ENCODE measurements around the gene TBX2.

Gene TBX2

DNA sequence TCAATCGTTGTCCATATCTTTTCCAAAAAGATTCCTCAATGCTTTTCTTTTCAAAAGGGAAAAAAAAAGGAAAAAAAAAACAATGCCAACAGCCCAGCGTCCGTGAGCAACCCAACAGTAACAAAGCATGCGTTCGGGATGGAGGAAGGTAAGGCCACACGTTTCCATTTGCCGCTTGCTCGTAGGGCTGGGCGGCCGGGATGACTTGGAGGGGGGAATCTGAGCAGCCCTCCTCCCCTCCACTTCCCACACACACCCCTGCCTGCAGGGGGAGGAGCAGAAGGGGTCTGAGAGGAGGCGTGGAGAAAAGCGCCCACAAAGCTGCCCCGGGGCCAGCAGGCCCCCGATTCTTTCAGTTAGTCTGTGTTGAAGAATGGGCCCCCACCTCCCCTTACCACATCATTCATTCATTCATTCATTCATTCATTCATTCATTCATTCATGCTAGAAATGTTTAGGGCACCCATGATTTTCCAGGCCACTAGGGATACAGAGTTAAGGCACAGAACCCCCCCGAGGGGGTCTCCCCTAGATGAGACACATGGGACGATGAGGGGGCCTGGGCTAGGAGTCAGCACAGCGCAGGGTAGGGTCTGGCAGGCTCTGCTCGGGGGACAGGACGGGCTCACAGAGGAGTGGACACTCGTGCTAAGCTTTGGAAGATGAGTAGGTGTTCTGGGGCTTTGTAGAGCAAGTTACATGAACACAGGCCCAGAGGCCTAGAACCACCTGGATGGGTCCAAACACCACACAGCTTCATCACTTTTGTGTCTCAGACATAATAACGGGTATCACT lies 10.9 kb upstream of the TBX2 start:
- Histone ChIP-seq H3K36me3 (replicated peaks) (no peaks in the 10 kb centered on the region), H3K4me3 (no peak overlapping the region), H3K4me1 (no peaks in the 10 kb centered on the region; the same call in 1 of the 2 replicates), H3K9me3 (no peaks in the 10 kb centered on the region), H3K27me3 (ENCODE audit: low read depth) (no peaks in the 10 kb centered on the region)
- DNase-seq (ENCODE audit: low spot score in 2 of 2) = no peak
- in situ Hi-C loops (cut with MboI; ENCODE audit: low sequenced_read_pairs) = no loop called here

DNA sequence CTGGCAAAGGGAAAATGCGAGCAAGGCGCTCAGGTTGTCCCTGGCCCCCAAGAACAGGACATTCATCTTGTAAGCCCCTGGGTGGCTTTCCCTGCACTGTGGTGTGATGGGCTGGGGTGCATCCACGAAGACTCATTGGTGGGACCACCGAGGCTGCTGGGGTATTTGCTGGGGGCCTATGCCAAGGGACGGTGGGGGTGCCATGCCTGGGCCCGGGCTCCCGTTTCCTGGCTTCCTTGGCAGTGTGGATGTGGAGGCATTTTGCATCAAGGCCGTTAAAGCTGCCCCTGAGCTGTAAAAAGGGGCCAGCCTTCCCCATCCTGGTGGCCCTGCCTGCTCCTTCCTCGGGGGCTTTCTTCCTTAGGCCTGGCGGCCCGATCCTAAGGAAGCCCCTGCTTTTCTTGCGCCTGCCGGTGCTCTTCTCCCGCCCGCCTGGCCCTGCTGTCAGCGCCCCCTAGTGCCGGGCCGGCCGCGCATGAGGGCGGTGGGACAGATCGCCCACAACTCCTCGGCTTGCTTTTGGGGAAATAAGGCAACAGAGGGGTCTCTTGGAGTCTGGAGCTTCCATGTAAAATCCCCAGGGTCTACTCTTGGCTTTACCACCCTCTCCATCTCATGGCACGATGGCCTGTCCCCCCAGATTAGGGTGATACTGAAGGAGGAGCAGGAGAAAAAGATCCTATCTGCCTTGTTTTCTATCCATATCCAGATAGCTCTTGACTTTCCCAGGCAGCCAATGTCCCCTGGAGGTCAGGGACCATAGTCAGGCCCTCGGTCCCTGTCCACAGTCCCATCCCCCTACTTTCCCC lies 9.8 kb upstream of the TBX2 start:
- no peaks in the 10 kb centered on the region for H3K36me3 ChIP-seq (replicated peaks)
- H3K4me3 ChIP-seq = no peak overlapping the region
- no peaks in the 10 kb centered on the region for H3K9me3 ChIP-seq
- no peaks in the 10 kb centered on the region; the same call in 1 of the 2 replicates for H3K4me1 ChIP-seq
- DNase-seq (ENCODE audit: low spot score in 2 of 2) = peak; percentile 64 to 80
- in situ Hi-C loops (cut with MboI; ENCODE audit: low sequenced_read_pairs) = loop anchor here (5.0 to 10.0 kb wide), 2 partner anchors 388 to 665 kb away; no protein-coding TSS in a partner anchor
- no peaks in the 10 kb centered on the region for H3K27me3 ChIP-seq (ENCODE audit: low read depth)

DNA sequence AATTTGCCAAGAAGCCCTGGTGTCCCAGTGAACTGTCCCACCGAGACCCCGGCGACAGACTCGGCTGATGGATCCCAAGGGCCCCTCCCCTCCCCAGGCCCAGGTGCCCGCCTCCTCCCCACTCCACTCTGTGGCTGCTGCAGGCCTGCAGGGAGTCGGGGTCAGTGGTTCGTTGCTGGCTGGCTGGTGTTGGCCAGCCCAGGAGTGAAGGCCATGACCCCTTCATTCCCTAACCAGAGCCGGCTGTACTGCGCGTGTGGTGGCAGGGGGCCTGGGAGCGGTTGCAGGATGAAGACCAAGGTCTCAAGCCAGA lies 9.2 kb upstream of the TBX2 start:
- no peaks in the 10 kb centered on the region for H3K27me3 ChIP-seq (ENCODE audit: low read depth)

DNA sequence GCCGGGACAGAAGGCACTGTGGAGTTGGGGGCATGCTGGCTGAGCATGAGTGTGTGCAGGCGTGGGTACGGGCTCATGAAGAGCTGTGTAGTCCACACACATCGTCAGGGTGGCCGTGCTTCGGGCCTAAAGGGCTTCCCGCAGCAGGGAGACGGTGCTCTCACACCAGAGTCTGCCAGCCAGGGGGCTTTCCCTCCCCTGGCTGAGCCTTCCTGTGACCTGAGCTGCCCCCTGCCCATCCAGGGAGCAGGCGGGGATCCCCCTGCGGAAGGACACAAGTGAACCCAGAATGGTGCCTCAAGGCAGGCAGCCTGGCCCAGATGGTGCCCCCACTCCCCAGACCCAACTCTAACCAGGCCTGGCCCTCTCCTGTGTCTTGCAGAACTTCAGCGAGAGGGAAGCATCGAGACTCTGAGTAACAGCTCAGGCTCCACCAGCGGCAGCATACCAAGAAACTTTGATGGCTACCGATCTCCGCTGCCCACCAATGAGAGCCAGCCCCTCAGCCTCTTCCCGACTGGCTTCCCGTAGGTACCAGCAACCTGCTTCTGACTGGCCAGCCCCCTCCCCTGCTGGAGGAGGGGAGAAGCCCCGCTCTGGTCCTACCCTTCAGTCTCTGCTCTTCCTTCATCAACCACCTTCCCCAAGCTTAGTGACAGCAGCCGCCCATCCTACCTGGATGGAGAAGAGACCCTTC lies 7.9 kb upstream of the TBX2 start:
- H3K4me3 ChIP-seq = no peak overlapping the region
- in situ Hi-C loops (cut with MboI; ENCODE audit: low sequenced_read_pairs) = loop anchor here (5.0 to 10.0 kb wide), 2 partner anchors 389 to 667 kb away; no protein-coding TSS in a partner anchor
- H3K36me3 ChIP-seq (replicated peaks) = no peaks in the 10 kb centered on the region
- H3K27me3 ChIP-seq (ENCODE audit: low read depth) = no peaks in the 10 kb centered on the region
- H3K4me1 ChIP-seq = no peaks in the 10 kb centered on the region; the same call in 1 of the 2 replicates
- H3K9me3 ChIP-seq = no peaks in the 10 kb centered on the region
- no peak for DNase-seq (ENCODE audit: low spot score in 2 of 2)

More for the DNA sequence above, 9.2 kb upstream of the TBX2 start:
- in situ Hi-C loops (cut with MboI; ENCODE audit: low sequenced_read_pairs) = loop anchor here (5.0 to 10.0 kb wide), 2 partner anchors 388 to 666 kb away; no protein-coding TSS in a partner anchor
- Histone ChIP-seq H3K4me1 (no peaks in the 10 kb centered on the region; the same call in 1 of the 2 replicates), H3K36me3 (replicated peaks) (no peaks in the 10 kb centered on the region), H3K4me3 (no peak overlapping the region), H3K9me3 (no peaks in the 10 kb centered on the region)
- no peak for DNase-seq (ENCODE audit: low spot score in 2 of 2)

DNA sequence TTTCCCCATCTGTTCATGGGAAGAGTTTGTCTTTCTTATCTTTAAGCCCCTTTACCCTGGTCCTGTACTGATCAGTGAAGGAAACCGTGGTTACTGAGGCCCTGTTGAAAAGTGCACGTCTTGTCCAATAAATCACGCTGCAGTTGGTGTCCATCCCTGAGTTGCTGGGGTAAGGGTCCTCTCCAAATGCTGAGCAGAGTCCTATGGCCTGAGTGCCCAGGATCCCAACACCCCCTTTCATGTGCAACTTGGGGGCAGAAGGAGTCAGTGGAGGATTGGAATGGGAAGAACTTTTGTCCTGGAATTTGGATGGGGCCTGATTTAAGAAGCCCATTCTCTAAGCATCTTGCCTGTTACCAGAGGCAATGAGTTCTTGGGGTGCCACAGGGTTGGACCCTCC lies 7.0 kb upstream of the TBX2 start:
- Histone ChIP-seq H3K4me1 (no peaks in the 10 kb centered on the region; the same call in 1 of the 2 replicates), H3K36me3 (replicated peaks) (no peaks in the 10 kb centered on the region), H3K9me3 (no peaks in the 10 kb centered on the region), H3K4me3 (no peak overlapping the region), H3K27me3 (ENCODE audit: low read depth) (no peaks in the 10 kb centered on the region)
- in situ Hi-C loops (cut with MboI; ENCODE audit: low sequenced_read_pairs) = loop anchor here (5.0 to 10.0 kb wide), 2 partner anchors 390 to 668 kb away; no protein-coding TSS in a partner anchor
- no peak for DNase-seq (ENCODE audit: low spot score in 2 of 2)

DNA sequence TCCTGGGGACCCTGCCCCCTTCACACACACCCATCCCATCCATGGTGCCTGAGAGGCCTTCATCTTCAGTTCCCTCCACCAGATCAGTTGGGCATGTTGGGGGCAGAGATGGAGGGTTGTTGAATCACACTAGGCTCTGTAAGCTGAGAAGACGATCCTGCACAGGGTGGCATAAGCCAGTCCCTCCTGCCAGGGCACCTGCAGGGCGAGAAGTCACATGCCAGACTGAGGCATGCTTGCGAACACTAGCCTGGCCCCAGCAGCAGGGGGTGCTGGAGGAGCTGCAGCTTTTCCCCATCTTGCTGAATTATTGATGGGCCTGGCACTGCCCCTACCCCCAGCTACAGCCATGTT lies 6.1 kb upstream of the TBX2 start:
- H3K36me3 ChIP-seq (replicated peaks) = no peaks in the 10 kb centered on the region
- no peaks in the 10 kb centered on the region for H3K27me3 ChIP-seq (ENCODE audit: low read depth)
- no peak for DNase-seq (ENCODE audit: low spot score in 2 of 2)
- in situ Hi-C loops (cut with MboI; ENCODE audit: low sequenced_read_pairs) = loop anchor here (5.0 to 10.0 kb wide), 2 partner anchors 391 to 669 kb away; no protein-coding TSS in a partner anchor
- H3K4me3 ChIP-seq = no peak overlapping the region
- H3K4me1 ChIP-seq = no peaks in the 10 kb centered on the region; the same call in 1 of the 2 replicates
- H3K9me3 ChIP-seq = no peaks in the 10 kb centered on the region

DNA sequence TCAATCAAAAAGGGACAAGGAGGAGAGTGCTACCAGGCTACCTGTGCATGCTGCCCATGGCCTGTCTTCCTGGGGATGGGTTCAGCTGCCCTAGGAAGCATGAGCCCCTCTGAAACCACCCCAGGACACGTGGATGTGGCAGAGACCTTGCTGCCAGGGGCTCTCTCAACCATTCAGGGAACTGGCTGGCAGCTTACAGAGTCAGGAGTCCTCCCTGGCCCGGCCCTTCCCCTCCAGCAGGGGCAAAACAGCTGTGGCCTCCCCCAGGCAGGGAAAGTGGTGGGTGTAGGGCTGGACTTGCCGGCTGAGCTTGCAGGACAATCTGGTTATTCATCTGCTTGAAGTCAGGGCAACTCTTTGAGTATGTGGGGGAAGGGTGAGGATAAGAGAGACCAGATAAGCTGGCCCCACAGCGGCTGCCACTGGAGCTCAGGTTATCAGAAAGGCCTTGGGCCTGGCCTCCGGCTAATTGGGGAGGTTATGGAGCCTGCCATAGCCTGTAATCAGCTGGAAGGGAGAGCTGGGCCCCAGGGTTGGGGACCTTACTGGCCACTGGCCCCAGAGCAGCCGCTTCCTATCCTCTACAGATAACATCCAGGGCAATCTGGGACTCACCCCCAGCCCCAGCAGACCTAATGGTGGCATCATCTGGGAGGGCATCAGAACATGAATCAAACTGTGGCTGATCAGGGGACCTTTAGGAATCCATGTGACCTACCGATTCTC lies 5.6 kb upstream of the TBX2 start:
- H3K36me3 ChIP-seq (replicated peaks) = no peaks in the 10 kb centered on the region
- in situ Hi-C loops (cut with MboI; ENCODE audit: low sequenced_read_pairs) = loop anchor here (5.0 to 10.0 kb wide), 2 partner anchors 392 to 669 kb away; no protein-coding TSS in a partner anchor
- no peaks in the 10 kb centered on the region for H3K9me3 ChIP-seq
- H3K4me1 ChIP-seq = no peaks in the 10 kb centered on the region; the same call in 1 of the 2 replicates
- no peaks in the 10 kb centered on the region for H3K27me3 ChIP-seq (ENCODE audit: low read depth)
- H3K4me3 ChIP-seq = no peak overlapping the region
- DNase-seq (ENCODE audit: low spot score in 2 of 2) = no peak

DNA sequence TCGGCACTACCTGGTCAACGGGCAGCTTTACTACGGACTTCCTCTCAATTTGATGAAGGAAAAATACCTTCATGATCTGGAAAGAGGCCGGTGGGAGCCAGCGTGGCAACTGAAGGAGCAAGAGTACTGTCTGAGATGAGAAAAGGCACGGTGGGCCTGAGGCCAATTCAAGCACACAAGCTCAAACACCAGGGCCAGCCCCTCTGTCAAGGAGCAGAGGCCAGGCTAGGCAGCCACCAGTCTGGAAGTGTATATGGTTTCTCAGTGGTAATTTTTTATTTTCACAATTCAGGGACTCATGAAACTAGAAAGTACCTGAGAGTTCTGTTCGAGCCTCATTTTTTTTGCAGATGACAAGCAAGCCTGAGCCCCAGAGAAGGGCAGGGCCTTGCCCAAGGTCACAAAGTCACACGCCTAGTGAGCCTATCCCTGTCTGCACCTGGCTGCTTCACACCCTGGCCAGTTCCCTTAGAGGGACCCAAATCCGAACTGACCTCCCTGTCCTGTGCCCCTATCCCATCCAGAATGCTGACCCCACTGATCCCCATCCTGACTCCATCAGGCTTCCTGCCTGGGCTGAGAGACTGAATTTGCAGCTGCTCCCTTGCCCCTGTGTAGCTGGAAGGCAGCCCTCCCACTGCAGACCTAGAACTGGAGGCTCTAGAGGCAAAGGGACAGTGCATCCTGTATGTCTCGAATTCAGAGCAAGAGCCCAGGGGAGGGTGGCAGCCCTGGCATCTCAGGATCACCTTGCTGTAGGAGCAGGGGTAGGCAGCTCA lies 4.8 kb upstream of the TBX2 start:
- Histone ChIP-seq H3K4me3 (no peak overlapping the region), H3K27me3 (ENCODE audit: low read depth) (no peaks in the 10 kb centered on the region), H3K36me3 (replicated peaks) (no peaks in the 10 kb centered on the region), H3K4me1 (no peaks in the 10 kb centered on the region; the same call in 1 of the 2 replicates), H3K9me3 (no peaks in the 10 kb centered on the region)
- no peak for DNase-seq (ENCODE audit: low spot score in 2 of 2)
- in situ Hi-C loops (cut with MboI; ENCODE audit: low sequenced_read_pairs) = loop anchor here (5.0 to 10.0 kb wide), 2 partner anchors 393 to 670 kb away; no protein-coding TSS in a partner anchor

DNA sequence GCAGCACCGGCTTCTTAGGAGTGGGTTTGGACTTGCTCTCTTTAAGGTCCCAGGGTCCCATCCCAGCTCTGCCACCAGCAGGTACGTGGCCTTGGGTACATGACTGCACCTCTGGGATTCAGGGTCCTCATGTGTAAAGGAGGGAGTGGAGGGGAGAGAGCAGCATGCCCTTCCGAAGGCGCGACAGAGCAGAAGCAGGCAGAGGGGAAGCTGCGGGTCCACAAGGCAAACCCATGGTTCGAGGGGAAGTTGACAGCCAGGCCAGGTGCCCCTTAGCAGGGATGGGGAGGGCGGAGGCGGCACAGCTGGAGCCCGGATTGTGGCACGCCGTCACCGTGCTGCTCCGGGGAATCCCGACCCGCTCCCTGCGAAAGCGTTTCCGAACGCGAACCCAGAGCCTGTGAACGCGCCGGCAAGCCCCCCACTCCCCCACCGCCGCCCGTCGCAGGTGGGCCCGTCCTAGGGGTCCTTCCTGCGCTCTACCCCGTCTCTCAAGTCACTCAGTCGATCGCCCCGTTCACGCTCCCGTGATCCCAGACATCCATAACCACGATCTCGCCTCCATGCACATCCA lies 4.1 kb upstream of the TBX2 start:
- Histone ChIP-seq H3K4me1 (no peaks in the 10 kb centered on the region), H3K4me3 (no peak overlapping the region)
- in situ Hi-C loops (cut with MboI; ENCODE audit: low sequenced_read_pairs) = loop anchor here (10.0 kb wide), 1 partner anchor 671 kb away; no protein-coding TSS in a partner anchor

DNA sequence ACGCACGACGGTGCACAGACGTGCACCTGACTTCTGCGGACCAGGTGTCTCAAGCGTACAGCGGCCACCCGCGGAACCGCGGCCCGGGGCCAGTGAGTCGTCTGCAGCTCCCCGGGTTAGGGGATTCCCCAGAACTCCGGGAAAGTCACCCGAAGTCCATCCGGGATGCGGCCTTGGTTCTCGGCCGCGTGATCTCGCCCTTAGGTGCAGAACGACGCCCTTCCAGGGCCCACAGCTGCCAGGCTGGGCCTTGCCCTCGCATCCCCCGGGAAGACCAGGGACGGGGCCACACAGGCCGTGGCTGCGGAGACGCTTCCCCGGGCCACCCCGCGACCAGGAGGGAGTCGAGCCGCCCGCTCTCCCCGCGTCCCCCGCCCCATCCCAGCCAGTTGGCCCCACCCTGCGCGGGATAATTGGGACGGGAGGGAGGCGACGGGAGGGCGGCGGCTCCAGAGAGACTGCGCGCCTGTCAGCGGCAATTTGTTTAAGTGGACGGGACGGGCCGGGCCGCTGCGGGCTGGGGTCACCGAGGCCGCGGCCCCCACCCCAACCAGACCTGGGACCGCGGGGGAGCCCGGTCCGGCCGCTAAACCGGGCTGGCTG lies 3.6 kb upstream of the TBX2 start:
- in situ Hi-C loops (cut with MboI; ENCODE audit: low sequenced_read_pairs) = loop anchor here (10.0 kb wide), 1 partner anchor 671 kb away; no protein-coding TSS in a partner anchor
- no peak overlapping the region for H3K4me3 ChIP-seq
- H3K36me3 ChIP-seq (replicated peaks) = no peaks in the 10 kb centered on the region
- DNase-seq (ENCODE audit: low spot score in 2 of 2) = no peak
- no peaks in the 10 kb centered on the region for H3K9me3 ChIP-seq
- H3K4me1 ChIP-seq = no peaks in the 10 kb centered on the region
- no peaks in the 10 kb centered on the region for H3K27me3 ChIP-seq (ENCODE audit: low read depth)

More for the DNA sequence above, 4.1 kb upstream of the TBX2 start:
- no peak for DNase-seq (ENCODE audit: low spot score in 2 of 2)
- Histone ChIP-seq H3K36me3 (replicated peaks) (no peaks in the 10 kb centered on the region), H3K9me3 (no peaks in the 10 kb centered on the region), H3K27me3 (ENCODE audit: low read depth) (no peaks in the 10 kb centered on the region)

DNA sequence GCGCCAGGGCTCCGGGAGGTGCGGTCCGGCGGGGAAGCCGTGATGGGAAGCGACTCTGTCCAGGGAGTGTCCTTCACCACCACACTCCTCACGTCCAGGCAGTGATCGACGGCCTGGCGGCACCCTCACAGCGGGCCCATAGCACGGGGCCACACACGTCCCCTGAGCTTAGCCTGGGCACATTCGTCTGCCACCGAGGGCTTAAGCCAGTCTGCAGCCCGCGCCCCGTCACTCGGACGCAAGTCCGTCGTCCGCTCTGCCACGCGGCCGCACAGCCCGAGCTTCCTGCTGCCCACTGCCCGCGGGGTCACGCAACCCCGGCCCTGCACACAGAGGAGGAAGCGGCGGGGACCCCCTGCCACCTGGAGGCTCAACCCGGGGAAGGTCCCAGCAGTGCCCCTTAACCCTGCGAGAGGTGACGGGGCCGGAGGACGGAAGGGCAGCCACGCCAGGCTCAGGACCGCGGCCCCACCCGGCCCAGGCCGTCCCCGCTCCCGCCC lies 3.0 kb upstream of the TBX2 start:
- H3K36me3 ChIP-seq (replicated peaks) = no peaks in the 10 kb centered on the region
- no peak for DNase-seq (ENCODE audit: low spot score in 2 of 2)
- in situ Hi-C loops (cut with MboI; ENCODE audit: low sequenced_read_pairs) = loop anchor here (10.0 kb wide), 1 partner anchor 672 kb away; no protein-coding TSS in a partner anchor
- H3K9me3 ChIP-seq = no peaks in the 10 kb centered on the region
- H3K27me3 ChIP-seq (ENCODE audit: low read depth) = no peaks in the 10 kb centered on the region
- no peak overlapping the region for H3K4me3 ChIP-seq
- H3K4me1 ChIP-seq = no peaks in the 10 kb centered on the region
